A204.1 (cell line): ENCODE measurements around the gene EIF4E1B.

Source experiments
- FAIRE-seq: peaks from 2 replicates; lab custom pipeline; 2012; peaks lifted over from hg19 to GRCh38; lab: Jason Lieb, UNC

The EIF4E1B gene

GRCh38 chr5:176606032-176606431 is 24.4 kb upstream of the EIF4E1B start:
- FAIRE-seq: no peak

GRCh38 chr5:176606875-176607274 is 23.6 kb upstream of the EIF4E1B start:
- FAIRE-seq: no peak

- no peak for FAIRE-seq
Observed at GRCh38 chr5:176608142-176608705, 22.3 kb upstream of the EIF4E1B start.

GRCh38 chr5:176608937-176609723 is 21.3 kb upstream of the EIF4E1B start:
- no peak for FAIRE-seq

- FAIRE-seq: no peak
Observed at GRCh38 chr5:176609724-176610434, 20.6 kb upstream of the EIF4E1B start, which contains the start of gene GPRIN1. GPRIN1 (minus strand) TSS chr5:176610156; CDS start chr5:176599834, 10,322 bp downstream.

GRCh38 chr5:176610435-176610773 is 20.1 kb upstream of the EIF4E1B start:
- FAIRE-seq: no peak

GRCh38 chr5:176611435-176611834 is 19.0 kb upstream of the EIF4E1B start:
- no peak for FAIRE-seq

- no peak for FAIRE-seq
Observed at GRCh38 chr5:176612008-176612407, 18.5 kb upstream of the EIF4E1B start.

GRCh38 chr5:176612855-176613254 is 17.6 kb upstream of the EIF4E1B start:
- no peak for FAIRE-seq

GRCh38 chr5:176614805-176615478 is 15.5 kb upstream of the EIF4E1B start:
- FAIRE-seq: no peak

GRCh38 chr5:176616511-176616910 is 14.0 kb upstream of the EIF4E1B start:
- no peak for FAIRE-seq

- no peak for FAIRE-seq
Observed at GRCh38 chr5:176618783-176619182, 11.7 kb upstream of the EIF4E1B start.

- FAIRE-seq: no peak
Observed at GRCh38 chr5:176619203-176619568, 11.3 kb upstream of the EIF4E1B start.

GRCh38 chr5:176619569-176620332 is 10.7 kb upstream of the EIF4E1B start:
- no peak for FAIRE-seq

GRCh38 chr5:176620333-176620981 is 10.0 kb upstream of the EIF4E1B start:
- no peak for FAIRE-seq

- no peak for FAIRE-seq
Observed at GRCh38 chr5:176621661-176622079, 8.8 kb upstream of the EIF4E1B start.

- no peak for FAIRE-seq
Observed at GRCh38 chr5:176624142-176624541, 6.3 kb upstream of the EIF4E1B start.

GRCh38 chr5:176624938-176625337 is 5.5 kb upstream of the EIF4E1B start:
- no peak for FAIRE-seq

- FAIRE-seq: no peak
Observed at GRCh38 chr5:176625512-176625911, 5.0 kb upstream of the EIF4E1B start.

GRCh38 chr5:176625966-176626875 is 4.3 kb upstream of the EIF4E1B start:
- FAIRE-seq: no peak

- FAIRE-seq: no peak
Observed at GRCh38 chr5:176626876-176627236, 3.6 kb upstream of the EIF4E1B start.
